Stimulated activated CD4-positive, alpha-beta T cell treated with anti-CD3 and anti-CD28 coated beads, Interleukin-4, amount 100 ng/mL, for 48 hours (primary cell): ENCODE data around the gene WNK1.
"Not testable (repeated sequence)": the region's sequence is repeated elsewhere in the genome, so short reads cannot be mapped to it uniquely, and the experiment has no call there.

Experiments
- DNase-seq, 2 donors: peaks; one replicate each; pipeline ENCODE4 v3.0.0-alpha.2; 2020; ENCODE audit warnings: low read depth in 2 of 2

WNK1 gene

DNA sequence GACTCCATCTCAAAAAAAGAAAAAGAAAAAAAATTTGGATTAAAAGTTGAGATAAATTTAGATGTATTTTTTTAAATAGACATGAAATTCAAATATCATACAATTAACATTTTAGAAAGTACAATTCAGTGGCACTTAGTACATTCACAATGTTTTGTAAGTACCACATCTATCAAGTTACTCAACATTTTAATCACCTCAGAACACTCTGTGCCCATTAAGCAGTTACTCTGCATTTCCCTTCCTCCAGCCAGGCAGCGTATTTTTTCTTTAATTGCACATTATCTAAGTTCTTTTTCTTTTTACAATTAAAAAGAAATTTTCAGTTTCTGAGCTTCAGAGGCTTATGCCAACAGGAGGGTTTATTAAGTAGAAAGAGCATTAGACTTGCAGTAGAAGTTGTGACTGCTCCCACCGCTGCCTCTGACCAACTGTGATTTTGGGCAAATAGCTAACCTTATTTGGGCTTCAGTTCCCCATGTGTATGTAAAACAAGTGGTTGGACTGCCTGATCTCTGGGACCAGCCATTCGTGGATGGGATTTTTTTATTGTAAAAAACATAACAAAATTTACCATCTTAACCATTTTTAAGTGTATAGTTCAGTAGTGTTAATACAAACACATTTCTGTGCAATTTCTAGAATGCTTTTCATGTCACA, 65.7 kb downstream of the WNK1 start:
- DNase-seq = no peak

DNA sequence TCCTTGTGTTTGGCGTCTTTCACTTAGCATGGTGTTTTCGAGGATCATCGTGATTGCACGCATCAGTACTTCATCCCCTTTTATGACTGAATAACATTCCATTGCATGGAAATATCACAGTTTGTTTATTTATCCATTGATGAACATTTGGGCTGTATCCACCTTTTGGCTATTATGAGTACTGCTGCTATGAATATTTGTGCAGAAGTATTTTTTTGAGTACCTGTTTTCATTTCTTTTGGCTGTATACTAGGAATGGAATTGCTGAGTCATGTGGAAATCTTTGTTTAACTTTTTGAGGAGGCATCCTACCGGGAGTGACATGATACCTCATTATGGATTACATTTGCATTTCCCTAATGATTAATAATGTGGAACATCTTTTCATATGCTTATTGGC, 66.4 kb downstream of the WNK1 start:
- no peak for DNase-seq

DNA sequence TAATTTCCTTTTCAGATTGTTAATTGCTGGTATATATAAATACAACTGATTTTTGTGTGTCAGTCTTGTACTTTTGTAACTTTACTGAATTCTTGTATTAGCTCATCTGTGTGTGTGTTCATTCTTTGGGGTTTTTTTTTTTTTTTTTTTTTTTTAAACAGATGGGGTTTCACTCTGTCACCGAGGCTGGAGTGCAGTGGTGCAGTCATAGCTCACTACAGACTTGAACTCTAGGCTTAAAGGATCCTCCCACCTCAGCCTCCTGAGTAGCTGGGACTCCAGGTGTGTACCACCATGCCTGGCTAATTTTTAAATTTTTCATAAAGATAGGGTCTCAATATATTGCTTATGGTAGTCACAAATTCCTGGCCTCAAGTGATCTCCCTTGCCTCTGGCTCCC, 68.0 kb downstream of the WNK1 start:
- no peak for DNase-seq

DNA sequence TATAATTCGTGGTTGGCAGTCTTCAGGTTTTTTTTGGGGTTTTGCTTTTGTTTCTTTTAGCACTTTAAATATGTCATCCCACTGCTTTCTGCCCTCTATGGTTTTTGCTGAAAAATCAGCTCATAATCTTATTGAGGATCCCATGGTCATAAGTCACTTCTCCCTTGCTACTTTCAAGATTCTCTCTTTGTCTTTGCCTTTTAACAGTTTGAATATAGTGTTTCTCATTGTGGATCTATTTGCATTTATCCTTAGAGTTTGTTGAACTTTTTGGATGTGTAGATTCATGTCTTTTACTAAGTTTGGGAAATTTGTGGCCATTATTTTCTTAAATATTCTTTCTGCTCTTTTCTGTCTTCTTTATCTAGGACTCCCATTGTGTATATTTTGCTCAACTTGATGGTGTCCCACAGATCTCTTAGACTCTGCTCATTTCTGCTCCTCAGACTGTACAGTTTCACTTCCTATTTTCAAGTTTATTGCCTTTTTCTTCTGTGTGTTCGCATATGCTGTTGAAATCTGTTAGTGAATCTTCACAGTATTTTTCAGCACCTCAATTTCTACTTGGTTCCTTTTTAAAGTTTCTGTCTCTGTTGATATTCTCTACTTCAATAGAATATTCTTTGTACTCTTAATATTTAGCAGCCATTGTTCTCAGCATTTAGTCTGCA, 70.8 kb downstream of the WNK1 start:
- DNase-seq = no peak

DNA sequence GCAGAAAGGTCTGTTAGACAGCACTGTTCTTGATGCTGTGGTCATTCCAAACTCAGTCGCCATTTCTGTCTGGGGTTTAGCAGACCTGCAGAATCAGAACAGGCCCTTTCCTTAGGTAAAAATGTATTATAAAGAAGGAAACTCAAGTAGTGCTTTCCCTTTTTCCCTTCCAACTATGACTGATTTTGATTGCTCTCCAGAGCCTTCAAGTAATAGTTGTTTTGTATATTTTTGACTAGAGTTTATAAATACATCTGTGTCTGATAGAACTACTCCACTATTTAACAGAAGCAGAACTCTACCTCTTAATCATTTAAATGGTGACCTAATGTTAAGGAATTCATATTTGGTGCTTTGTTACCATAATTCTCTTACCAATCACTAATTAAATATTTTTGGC, 74.0 kb downstream of the WNK1 start:
- no peak for DNase-seq

DNA sequence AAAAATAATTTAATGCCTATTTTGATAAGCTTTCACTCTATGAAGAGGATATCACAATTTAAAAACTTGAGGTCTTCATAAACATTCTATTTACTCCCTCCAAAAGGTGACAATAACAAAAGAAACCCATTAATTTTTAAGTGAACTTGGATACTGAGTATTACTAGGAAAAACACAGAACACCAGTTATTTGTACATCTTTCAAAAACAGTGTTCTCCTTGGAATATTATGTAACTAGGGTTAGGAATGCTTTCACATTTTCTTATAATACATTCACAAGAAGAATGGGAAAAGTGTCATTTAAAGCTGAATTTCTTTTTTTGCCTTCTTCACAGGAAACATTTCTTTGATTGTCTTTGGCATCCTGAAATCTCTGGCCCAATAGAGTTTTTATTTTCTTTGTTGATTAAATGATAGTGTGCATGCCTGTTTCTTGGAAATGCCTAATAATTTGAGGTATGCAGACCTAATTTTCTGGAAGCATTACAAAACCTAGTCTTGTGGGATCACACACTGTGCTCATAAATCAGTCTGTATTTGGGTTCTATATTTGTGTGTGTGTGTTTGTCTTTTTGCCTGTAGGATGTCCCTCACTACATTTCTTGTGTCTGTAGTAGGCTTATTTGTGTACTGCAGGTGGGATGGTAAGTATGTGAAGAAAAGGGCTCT, 76.5 kb downstream of the WNK1 start:
- DNase-seq = no peak

DNA sequence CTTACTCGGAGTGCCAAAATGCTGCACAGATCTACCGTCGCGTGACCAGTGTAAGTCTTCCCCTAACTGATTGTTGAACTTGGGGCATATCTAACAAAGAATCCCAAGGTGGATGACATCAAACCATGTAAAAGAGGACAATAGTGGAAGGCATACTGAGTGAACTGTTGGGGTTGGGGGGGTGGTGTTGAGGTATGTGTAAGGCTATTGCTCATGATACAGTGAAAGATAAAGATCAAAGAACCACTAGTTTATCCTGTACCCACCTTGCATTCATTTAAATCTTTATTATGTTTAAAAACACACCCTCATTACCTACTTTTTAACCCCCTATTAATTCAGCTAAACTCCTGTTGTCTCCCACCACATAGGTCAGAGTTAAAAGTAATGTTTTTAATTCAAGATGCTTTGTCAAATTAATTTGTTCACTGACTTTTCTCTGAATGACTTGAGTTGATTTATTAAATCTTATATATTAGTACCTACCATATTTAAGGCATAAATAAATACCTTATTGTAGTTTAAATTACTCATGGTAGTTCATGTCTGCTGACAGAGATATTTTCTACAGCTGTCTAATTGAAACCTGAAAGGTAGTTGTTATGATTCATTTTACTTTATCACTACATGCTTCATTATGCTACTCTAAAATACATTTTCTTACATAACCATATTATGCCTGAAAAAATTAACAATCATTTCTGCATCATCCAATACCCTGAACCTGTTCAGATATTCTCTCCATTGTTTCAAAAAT, 77.9 kb downstream of the WNK1 start:
- no peak for DNase-seq

DNA sequence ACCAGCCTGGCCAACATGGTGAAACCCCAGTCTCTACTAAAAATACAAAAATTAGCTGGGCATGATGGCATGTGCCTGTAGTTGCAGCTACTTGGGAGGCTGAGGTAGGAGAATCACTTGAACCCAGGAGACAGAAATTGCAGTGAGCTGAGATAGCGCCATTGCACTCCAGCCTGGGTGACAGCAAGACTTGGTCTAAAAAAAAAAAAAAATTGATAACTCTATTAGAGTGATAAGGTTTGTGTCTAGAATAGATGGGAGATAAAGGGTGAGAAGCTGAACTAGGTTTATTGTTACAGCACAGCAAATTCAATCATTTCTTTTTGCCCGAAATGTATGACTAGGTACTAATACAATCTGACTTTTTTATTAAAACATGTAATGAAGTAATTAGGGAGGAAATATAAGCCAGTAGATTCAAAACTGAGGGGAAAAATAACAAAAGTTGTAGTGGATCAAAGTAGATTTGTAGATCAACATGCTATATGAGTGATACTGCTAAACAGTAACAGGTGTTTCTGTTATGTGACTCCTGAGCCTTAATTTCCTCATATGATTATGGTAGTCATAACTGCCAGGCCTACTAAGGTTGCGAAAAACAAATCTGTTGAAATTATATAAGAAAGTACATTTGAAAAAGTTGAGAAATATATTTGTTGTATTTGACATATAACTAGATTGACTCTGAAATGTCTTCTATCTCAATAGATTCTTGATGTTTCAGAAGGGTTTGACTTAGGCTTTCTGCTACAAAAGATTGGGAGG, 83.6 kb downstream of the WNK1 start:
- no peak for DNase-seq

DNA sequence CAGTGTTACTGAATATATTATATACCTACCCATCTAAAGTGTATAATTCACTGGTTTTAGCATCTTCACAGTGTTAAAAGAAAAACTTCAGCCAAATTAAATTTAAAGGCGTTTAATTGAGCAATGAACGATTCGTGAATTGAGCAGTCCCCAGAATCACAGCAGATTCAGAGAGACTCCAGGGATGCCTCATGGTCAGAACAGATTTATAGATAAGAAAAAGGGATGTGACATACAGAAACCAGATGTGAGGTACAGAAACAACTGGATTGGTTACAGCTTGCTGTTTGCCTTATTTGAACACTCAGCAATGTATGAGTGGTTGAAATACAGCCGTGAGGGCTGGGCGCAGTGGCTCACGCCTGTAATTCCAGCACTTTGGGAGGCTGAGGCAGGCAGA, 84.6 kb downstream of the WNK1 start:
- no peak for DNase-seq

DNA sequence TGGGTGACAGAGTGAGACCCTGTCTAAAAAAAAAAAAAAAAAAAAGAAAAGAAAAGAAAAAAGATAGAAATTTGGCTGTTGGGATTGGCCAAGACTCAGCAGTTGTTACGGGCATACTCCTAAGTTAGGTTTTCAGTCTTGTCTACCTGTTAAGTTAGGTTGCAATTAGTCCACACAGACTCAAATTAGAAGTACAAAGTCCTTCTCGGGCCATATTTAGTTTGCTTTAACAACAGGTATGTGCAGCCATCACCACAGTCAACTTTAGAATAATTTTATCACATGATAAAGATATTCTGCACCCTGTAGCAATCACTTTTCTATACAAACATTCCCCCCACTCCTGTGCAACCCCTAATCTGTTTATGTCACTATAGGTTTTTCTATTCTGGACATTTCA, 85.2 kb downstream of the WNK1 start:
- DNase-seq = no peak

DNA sequence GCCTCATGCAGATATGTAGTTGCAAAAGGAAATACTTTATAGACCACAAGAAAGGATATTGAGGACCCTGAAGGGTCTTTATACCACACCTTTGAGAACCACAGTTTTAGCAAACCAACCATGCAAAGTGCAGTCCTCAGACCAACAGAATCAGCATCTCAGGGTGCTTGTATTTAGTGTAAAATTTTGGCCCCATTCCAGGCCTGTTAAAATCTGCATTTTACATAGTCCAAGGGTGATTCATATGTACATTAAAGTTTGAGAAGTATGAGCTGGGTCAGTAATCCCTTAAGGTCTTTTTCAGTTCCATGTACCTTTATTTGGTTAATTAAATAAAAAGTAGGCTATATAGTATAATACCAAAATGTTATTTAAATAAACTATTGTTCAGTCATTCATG, 91.2 kb downstream of the WNK1 start:
- no peak for DNase-seq

DNA sequence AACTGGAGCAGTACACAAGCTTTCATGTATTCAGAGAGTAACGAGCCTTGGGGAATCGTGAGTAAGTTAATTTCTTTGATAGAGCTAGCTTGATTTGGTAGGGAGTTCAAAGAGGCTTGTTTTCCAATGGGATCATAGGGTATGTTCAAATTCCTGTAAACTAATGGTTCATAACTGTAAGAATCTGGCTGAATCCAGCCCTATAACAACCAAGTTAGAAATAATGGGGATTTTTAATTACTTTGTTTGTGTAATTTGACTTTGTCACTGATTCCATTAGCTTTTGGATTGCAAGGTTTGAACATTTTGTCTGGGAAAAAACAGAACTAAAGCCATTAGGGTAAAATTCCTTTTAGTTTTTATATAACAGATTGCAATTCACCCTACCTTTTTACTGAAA, 94.0 kb downstream of the WNK1 start:
- DNase-seq = no peak

DNA sequence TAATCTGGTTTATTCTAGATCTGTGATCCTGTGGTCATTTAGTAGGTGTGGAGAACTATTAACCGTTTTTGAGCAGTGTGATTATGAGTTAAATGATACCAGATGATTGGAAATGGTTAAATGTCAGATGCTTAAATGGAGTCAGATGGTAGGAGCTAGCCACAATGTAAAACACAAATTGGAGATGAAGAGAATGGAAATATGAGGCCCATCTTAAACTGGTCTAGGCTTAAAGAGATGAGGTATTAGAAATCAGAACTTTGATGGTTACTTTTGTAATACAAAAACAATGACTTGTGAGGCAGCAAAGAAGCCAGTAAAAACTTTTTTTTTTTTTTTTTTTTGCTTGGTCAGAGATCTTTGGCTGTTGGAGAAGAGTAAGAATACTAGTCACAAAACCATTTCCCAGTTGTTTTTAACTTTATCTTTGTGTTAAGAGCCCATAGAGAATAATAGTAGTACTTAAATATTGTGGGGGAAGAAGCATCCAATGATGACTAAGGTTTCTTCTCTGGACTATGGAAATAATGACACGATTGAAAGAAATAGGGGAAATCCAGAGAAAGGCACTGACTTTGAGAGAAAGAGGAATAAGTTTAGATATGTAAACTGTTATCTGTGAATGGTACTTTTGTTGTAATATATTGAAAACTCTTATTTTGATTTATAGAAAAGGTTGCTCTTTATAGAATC, 95.9 kb downstream of the WNK1 start:
- no peak for DNase-seq

DNA sequence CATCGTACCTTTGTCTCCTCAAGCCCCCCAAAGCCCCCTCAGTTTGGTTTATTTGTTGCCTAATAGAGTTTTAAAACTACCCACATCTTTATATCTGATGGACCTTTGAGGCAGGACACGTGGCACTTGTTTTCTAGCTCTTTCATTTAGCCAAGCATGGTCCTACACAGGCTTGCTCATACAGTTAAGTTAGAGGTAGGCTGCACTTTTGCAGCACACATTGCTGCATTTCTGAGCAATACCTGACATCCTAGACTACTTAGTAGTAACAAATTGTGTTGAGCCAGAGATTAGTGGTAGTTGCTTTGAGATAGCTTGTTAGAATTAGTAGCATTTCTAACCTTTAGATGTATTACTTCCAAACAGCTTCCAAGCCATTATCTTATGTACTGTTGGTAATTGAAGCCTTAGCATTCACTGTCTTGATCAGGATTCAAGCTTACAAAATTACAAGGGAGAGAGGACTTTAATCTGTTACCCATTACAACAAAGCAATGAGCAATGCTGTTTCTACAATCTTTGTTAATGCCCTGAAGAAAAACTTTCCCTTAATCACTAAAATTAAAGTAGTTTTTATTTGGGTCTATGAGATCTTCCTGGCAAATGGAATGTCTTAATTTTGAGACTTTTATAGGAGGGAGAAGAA, 96.6 kb downstream of the WNK1 start:
- DNase-seq = no peak

DNA sequence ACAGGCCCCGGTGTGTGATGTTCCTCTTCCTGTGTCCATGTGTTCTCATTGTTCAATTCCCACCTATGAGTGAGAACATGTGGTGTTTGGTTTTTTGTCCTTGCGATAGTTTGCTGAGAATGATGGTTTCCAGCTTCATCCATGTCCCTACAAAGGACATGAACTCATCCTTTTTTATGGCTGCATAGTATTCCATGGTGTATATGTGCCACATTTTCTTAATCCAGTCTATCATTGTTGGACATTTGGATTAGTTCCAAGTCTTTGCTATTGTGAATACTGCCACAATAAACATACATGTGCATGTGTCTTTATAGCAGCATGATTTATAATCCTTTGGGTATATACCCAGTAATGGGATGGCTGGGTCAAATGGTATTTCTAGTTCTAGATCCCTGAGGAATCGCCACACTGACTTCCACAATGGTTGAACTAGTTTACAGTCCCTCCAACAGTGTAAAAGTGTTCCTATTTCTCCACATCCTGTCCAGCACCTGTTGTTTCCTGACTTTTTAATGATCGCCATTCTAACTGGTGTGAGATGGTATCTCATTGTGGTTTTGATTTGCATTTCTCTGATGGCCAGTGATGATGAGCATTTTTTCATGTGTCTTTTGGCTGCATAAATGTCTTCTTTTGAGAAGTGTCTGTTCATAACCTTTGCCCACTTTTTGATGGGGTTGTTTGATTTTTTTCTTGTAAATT, 97.5 kb downstream of the WNK1 start:
- not testable (repeated sequence) for DNase-seq

DNA sequence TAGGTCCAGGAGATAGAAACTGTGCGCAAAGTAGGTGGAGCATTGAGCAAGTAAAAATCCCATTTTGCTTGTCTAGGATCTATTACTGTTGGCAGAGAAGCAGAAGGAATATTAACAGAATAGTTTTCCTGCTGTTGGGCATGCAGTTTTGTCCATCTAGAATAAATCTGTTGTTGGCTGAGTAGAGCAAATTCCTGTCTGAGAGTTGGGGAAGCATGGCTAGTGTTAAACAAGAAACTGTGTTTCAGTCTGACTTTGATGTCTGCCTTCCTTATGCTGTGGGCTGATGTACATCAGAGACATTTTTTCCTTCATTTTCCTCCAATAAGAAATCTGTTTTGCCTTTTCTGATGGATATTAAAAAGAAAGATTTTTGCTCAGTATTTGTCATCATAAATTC, 99.0 kb downstream of the WNK1 start:
- no peak for DNase-seq

DNA sequence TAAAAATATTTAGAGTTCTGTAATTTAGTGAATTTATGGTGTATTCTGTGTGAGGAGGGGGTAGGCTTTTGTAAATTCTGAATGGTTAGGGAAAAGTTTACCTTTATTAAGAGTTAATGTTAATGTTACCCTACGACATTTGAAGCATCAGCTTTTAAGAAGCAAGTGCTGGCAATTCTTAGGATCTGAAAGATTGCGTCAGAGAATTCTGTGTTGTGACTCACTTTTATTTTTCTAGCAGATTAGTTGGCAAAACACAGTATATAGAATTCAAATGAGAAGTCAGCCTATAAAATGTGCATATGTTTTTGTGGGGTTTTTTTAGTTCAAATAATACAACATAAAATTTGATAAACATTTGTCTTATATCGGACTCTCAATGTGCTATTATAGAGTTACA, 99.5 kb downstream of the WNK1 start:
- no peak for DNase-seq

DNA sequence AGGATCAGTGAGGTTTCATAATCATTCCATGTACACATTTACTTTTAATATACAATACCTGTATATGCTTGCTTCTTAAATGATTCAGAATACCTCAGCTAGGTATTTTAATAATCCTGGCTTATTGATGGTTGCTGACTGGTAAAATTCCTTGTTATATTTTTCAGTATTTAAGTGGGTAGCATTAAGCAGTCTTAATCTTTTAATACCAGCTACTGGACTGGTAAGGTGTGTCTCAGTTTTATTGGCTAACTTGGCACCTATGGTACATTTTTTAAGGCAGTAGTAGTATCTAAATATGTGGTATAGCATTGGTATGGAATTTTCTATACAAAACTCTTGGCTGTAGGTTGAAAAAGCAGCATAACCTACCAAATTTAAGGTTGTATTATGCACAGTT, 100.5 kb downstream of the WNK1 start:
- no peak for DNase-seq

DNA sequence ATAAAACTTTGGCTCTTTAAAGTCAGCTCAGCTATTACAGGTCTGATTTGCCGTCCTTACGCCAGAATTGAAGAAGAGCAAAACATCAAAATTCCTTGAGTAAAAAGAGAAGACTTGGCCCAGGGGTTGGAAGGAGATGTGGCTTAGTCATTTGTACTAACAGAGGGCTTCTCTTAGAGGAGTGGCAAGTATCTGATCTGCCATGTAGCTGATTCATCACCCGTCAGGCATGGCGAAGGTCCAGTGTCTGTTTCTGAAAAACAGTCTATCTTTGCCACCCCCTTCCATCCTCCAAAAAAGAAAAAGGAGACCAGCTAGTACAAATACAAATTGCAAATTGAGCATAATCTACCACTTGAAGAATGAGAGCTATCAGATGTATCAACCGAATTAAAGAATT, 105.2 kb downstream of the WNK1 start:
- no peak for DNase-seq

DNA sequence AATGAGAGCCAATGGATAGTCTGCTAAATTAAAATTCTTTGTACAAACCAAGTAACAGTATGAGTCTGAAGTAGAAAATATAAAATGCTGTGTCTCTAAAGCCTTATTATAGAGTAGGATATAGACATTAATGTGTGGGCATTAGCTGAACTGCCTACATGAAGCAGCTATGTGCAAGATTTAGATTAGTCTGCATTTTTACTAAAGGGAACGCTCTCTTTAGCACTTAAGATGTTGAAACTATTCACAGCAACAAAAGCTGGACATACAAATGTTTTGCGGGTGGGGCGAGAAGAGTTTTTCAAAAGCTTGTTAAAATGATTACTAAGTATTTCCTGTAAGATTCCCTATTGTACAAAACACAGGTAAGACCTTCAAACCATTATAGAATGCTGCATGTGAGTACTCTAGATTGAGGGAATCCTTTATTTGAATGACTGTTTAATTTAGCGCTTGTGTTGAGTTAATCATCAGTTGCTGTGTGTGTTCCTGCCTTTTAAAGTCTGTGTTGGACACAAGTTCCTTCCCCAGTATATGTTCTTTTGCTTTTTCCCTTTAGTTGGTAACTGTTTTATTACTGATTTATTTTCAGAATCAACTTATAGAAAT, 110.0 kb downstream of the WNK1 start:
- DNase-seq = no peak
